ENCODE data around the gene SLC22A17.
A peak's percentile ranks its signal among the peaks of the same experiment; 100 is the strongest.
"Not testable (repeated sequence)": the region's sequence is repeated elsewhere in the genome, so short reads cannot be mapped to it uniquely, and the experiment has no call there.

The SLC22A17 gene

GRCh38 chr14:23327947-23328744 is 24.5 kb downstream of the SLC22A17 start:
- peak; percentile 74 for DNase-seq

DNA sequence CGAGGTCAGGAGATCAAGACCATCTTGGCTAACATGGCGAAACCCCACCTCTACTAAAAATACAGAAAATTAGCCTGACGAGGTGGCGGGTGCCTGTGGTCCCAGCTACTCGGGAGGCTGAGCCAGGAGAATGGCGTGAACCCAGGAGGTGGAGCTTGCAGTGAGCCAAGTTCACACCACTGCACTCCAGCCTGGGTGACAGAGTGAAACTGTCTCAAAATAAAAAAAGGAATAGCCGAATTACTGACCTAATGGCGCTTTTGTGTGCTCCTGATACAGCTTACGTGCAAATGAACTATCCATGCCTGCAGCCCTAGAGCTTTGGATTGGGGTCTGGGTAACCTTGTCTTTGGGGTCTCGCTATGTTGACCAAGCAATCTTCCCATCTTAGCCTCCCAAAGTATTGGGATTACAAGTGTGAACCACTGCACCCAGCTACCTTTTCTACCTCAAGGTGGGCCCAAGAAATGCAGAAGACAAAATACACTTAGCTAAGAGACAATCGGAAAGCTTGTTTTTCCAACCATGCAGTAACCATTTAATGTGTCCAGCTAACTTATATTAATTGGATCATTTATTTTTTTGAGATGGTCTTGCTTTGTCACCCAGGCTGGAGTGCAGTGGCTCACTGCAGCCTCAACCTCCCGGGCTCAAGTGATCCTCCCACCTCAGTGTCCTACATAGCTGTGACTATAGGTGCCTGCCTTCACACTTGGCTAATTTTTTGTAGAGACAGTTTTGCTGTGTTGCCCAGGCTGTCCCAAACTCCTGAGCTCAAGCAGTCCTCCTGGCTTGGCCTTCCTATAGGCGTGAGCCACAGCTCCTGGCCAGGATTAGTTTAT is 26.0 kb downstream of the SLC22A17 start:
- DNase-seq: no peak

DNA sequence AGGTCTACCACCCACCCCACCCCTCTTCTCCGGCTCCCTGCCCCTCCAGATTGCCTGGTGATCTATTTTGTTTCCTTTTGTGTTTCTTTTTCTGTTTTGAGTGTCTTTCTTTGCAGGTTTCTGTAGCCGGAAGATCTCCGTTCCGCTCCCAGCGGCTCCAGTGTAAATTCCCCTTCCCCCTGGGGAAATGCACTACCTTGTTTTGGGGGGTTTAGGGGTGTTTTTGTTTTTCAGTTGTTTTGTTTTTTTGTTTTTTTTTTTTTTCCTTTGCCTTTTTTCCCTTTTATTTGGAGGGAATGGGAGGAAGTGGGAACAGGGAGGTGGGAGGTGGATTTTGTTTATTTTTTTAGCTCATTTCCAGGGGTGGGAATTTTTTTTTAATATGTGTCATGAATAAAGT is 26.9 kb downstream of the SLC22A17 start:
- DNase-seq: not testable (repeated sequence)

DNA sequence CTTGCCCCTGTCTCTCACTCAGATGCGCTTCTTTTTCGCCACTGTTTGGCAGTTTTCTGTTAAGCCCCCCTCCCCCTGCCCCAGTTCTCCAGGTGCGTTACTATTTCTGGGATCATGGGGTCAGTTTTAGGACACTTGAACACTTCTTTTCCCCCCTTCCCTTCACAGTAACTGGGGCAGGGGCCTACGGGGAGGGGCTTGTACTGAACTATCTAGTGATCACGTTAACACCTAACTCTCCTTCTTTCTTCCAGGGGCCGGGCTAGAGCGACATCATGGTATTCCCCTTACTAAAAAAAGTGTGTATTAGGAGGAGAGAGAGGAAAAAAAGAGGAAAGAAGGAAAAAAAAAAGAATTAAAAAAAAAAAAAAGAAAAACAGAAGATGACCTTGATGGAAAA is 27.7 kb downstream of the SLC22A17 start:
- DNase-seq: no peak

DNA sequence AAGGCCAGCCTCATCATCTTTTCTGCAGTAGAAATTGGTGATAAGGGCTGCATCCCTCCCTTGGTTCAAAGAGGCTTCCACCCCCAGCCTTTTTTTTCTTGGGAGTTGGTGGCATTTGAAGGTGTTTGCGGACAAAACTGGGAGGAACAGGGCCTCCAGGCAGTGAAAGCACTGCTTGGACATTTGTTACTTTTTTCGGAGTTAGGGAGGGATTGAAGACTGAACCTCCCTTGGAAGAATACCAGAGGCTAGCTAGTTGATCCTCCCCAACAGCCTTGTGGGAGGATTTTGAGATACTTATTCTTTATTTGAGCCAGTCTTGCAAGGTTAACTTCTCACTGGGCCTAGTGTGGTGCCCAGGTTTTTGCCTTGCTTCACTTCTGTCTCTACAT is 28.2 kb downstream of the SLC22A17 start:
- DNase-seq: no peak

DNA sequence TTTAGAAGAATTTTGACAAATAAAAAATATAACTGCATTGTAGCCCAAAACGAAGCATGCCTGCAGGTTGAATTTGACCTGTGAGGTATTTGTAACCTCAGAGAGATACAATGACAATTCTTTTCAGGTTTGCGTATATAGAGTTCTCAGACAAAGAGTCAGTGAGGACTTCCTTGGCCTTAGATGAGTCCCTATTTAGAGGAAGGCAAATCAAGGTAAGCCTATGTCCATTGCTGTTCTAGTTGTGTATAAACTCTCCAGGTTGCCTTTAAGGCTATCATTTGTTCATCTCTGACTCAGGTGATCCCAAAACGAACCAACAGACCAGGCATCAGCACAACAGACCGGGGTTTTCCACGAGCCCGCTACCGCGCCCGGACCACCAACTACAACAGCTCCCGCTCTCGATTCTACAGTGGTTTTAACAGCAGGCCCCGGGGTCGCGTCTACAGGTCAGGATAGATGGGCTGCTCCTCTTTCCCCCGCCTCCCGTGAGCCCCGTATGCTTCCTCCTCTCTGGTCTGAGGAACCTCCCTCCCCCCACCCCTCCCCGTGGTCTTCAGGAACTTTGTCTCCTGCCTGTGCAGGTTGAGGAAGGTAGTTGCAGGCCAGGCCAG is 28.7 kb downstream of the SLC22A17 start:
- DNase-seq: no peak

DNA sequence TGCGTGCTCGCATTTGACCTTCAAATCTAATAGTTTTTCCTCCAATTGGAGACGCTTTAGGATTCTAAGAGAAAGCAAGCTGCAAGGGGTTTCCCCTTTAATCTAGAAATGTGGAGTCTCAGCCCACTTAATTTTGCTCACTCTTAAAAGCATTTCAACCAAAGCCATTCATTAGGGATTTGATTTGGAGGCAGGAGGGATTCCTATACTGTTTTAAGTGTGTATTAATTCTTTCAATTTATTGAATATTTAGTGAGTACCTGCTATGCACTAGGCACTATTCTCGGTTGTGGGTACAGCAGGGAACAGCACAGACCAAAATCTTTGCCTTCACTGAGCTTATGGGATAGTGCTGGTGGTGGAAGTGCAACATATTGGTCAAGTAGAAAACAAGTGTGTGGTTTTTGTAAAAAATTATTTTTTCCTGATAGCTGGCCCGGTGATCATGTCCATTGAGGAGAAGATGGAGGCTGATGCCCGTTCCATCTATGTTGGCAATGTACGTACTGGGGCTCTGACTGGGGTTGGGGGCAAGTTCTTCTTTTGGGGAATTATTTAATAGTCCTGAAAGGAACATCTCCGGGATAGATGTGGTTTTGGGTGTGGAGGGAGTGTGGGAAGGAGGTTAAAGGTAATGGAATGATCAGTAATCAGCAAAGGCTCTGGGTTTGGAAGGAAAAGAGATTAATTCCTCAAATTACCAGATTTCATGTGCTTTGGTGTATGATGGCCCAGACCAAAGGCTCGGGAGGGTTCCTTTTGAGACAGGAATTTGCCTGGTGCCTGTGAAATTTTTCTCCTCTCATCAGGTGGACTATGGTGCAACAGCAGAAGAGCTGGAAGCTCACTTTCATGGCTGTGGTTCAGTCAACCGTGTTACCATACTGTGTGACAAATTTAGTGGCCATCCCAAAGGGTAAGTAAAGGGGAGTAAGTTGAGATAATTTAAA is 29.8 kb downstream of the SLC22A17 start:
- DNase-seq: no peak

DNA sequence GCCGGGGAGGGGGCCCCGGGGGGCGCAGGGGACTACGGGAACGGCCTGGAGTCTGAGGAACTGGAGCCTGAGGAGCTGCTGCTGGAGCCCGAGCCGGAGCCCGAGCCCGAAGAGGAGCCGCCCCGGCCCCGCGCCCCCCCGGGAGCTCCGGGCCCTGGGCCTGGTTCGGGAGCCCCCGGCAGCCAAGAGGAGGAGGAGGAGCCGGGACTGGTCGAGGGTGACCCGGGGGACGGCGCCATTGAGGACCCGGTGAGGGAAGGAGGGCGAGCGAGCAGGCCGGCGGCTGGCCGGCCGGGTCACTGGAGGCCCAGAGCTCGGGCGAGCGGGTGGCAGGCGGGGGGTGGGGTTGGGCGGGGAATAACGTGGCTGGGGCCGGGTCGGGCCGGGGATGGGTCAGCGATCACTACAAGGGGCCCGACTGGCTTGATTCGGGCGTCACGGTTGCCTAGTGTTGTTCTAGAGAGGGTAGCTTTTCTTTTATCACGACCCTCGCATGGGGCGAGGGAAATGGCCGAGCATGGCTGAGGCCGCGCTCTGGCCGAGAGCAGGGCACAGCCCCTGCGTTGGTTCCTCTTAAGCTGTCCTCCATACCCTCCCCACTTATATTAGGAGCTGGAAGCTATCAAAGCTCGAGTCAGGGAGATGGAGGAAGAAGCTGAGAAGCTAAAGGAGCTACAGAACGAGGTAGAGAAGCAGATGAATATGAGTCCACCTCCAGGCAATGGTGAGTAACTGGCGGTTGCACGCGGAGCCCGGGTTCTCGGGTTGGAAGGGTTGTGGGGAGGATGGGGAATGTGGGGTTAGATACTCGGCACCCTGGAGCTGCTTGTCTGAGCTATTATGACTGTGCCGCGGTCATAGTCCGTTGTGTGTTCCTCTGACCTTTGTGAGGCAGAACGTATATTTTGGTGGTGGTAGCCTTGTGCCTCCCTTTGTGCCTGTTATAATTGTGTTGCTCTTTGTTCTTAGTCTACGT is 30.8 kb downstream of the SLC22A17 start:
- peak; percentile 41 for DNase-seq

GRCh38 chr14:23320584-23321571 is 31.8 kb downstream of the SLC22A17 start, which contains the start of gene PABPN1:
Gene PABPN1, plus strand, starts transcription at chr14:23321457. Its CDS starts 13 bp downstream, at chr14:23321470.
- peak; percentile 100 for DNase-seq

DNA sequence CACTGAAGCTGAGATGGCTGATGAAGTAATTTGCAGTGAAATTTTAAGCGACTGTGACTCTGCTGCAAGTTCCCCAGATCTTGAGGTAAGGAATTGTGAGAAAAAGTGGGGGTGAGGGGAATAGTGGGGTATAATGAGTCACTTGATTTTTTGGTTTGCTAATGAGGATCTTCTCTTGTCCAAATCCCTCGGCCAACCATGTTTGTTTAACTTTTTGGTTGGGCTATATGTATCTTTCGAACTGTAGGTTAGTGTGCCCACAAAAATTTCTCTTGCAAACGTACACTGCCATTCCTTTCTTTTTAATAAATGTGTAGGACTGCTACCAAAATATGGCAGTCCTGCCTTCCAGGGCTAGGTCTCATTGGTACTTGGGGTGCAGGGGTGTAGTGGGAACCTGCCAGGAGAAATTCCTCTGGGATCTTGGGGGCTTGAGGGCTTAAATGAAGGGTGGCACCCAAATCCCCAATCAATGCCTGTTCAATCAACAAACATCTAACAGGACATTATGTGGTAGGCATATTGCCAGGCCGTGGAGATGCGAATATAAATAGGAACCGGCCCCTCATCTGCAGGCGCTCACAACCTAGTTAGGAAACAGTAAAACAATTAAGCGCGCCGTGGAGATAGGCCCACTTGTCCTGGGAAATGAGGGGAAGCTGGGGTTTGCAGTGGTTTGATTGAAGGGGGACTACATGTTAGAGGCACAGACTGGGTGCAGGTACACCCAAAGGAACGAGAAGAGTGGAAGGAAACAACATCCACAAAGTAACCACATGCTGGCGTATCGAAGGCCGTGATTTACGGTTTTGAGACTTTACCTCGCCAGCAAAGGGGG is 32.7 kb downstream of the SLC22A17 start:
- DNase-seq: no peak

- DNase-seq: no peak
Observed at GRCh38 chr14:23316300-23316699, 36.4 kb downstream of the SLC22A17 start.

- no peak for DNase-seq
Observed at GRCh38 chr14:23310546-23310945, 42.1 kb downstream of the SLC22A17 start.

DNA sequence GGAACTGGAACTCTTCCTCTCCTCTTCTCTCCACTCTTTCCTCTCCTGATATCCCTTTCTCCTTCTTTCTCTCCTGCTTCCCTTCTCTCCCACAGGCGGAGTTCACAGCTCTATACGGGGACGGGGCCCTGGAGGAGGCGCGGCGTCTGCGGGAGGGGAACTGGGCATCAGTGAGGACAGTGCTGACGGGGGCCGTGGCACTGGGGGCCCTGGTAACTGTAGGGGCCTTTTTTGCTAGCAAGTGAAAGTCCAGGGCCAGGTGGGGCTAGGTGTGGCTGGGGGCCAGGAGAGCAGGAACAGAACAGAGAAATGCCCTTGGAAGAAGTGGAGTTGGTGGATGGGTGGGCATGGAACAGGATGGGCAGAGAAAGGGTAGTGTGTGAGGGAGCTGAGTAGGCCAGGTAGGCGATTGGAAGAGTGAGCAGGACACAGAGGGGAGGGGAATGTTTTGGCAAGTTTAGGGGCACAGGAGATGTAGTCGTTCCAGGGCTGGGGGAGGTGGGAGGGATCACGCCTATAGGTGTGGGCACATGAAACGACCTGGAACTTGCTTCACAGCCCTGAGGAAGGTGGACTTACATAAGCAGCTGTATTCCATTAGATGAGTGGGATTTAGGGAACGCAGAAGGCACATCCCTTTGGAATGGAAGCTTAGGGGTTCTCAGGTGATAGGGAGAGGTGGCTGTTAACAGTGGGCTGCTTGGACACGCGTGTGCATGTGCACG is 43.8 kb downstream of the SLC22A17 start:
- DNase-seq: no peak

GRCh38 chr14:23307687-23308644 is 44.7 kb downstream of the SLC22A17 start:
- no peak for DNase-seq

- no peak for DNase-seq
Observed at GRCh38 chr14:23307146-23307530, 45.5 kb downstream of the SLC22A17 start.

DNA sequence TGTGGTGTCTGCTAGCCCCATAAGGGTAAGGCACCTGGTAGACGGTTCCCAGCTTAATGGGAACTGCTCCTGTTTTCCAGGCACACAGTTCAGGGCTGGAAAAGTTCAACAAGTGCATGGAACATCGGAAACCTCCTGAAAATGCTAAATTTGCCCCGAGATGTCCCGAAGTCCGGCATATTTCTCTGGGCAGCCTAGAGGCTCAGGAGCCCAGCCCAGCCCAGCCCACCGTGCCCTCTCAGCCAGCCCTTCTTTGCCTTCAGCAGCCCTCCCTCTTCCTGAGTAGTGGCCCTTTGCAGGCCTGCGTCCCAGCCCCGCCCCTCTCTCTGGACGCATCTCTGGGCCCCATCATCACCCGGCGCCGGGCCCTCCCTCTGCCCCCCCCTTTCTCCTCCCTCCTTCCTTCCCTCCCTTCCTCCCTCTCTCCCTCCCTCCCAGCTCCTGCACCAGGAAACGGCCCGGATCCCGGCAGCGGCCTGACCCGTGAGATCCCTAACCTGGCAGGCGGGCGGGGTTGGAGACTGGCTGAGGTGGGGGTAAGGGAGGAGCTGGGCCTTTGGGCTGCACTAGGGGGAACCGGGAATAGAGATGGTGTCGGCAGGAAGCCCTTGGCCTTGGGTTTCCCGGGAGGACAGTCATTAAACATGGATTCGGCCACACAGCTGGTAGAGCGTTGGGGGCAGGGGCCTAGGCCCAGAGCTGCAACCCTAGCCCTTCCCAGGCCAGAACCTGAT is 46.1 kb downstream of the SLC22A17 start, which contains the start of gene BCL2L2:
Gene BCL2L2, plus strand, starts transcription at position 422 of the 734 bp plus-strand sequence. CDS start 935 bp downstream, outside the sequence.
- no peak for DNase-seq

Data from CD4-positive, alpha-beta T cell treated with Interleukin-21 for 1 hour (primary cell).